SK-N-SH (cell line): Measurements from ENCODE around the gene NFYA. TPM values are rescaled to one million over a fixed set of nuclear protein-coding genes. Genes with fewer than 3 reads are reported as not detected.

Source experiments
- CTCF ChIA-PET: fragments of 300-600, 350-600 bp; formaldehyde crosslinking; extraction: SDS; loops from one replicate; lab custom pipeline; 2021; lab: Yijun Ruan, JAX
- POLR2A ChIA-PET: fragments of 350-600 bp; sonication (Branson Sonifier 250); formaldehyde crosslinking; extraction: SDS; loops from one replicate; lab custom pipeline; 2020; ENCODE audit warnings: antibody characterized with exemption, inconsistent platforms; lab: Yijun Ruan, JAX
- DNase-seq: peaks from one replicate; pipeline ENCODE4 v3.0.0; 2012
- H2AFZ ChIP-seq: fragments of 200-600 bp; sonication (generic); 2 replicates; pipeline ENCODE4 v1.8.1; 2016; ENCODE audit warnings: antibody characterized with exemption, mild to moderate bottlenecking, low read depth
- H3F3A ChIP-seq: fragments of 200-600 bp; sonication (generic); replicated peaks from 2 replicates; pipeline ENCODE3; 2016; ENCODE audit warnings: antibody characterized with exemption, mild to moderate bottlenecking; ENCODE audit not compliant: insufficient read depth
- H3K27ac ChIP-seq, 2 experiments: fragments of 200-500 bp in 1 of 2; fragments of 200-600 bp in 1 of 2; sonication (Bioruptor generic) in 1 of 2; sonication (generic), shearing (Covaris generic) in 1 of 2; 2 replicates each; pipeline versions ENCODE4 v1.5.1 to v1.6.1; 2014 to 2016; ENCODE audit warnings: low read depth in 2 of 2, inconsistent platforms in 1 of 2, low read length in 1 of 2, mild to moderate bottlenecking in 1 of 2, mixed read lengths in 1 of 2
- H3K27me3 ChIP-seq: fragments of 200-600 bp; sonication (generic), shearing (Covaris generic); 2 replicates; pipeline ENCODE4 v1.6.1; 2016; ENCODE audit warnings: mixed run types; ENCODE audit not compliant: insufficient read depth
- H3K36me3 ChIP-seq, 2 experiments: fragments of 200-500 bp in 1 of 2; fragments of 200-600 bp in 1 of 2; sonication (Bioruptor generic) in 1 of 2; sonication (generic) in 1 of 2; replicated peaks in 1 of 2; 2 replicates each; pipeline versions ENCODE3 to v1.5.1; 2014 to 2016; ENCODE audit warnings: low read length in 1 of 2, mild to moderate bottlenecking in 1 of 2; ENCODE audit not compliant: insufficient read depth in 2 of 2, control insufficient read depth in 1 of 2
- H3K4me1 ChIP-seq, 2 experiments: fragments of 200-500 bp in 1 of 2; fragments of 200-600 bp in 1 of 2; sonication (Bioruptor generic) in 1 of 2; sonication (generic), shearing (Covaris generic) in 1 of 2; 2 replicates each; pipeline versions ENCODE4 v1.5.1 to v1.6.1; 2014 to 2016; ENCODE audit warnings: low read depth in 1 of 2, low read length in 1 of 2, mixed run types in 1 of 2; ENCODE audit not compliant: insufficient read depth in 2 of 2, control insufficient read depth in 1 of 2
- H3K4me2 ChIP-seq: fragments of 200-600 bp; sonication (generic), shearing (Covaris generic); 2 replicates; pipeline ENCODE4 v1.6.1; 2017; ENCODE audit warnings: mixed run types
- H3K4me3 ChIP-seq, 2 experiments: fragments of 200-500 bp in 1 of 2; fragments of 200-600 bp in 1 of 2; sonication (Bioruptor generic) in 1 of 2; sonication (generic), shearing (Covaris generic) in 1 of 2; 2 replicates each; pipeline versions ENCODE4 v1.5.1 to v1.8.1; 2014 to 2016; ENCODE audit warnings: low read depth in 2 of 2, inconsistent platforms in 1 of 2, low read length in 1 of 2, mild to moderate bottlenecking in 1 of 2, mixed read lengths in 1 of 2, moderate library complexity in 1 of 2
- H3K79me2 ChIP-seq: fragments of 200-600 bp; sonication (generic); 2 replicates; pipeline ENCODE4 v1.8.1; 2017; ENCODE audit warnings: mild to moderate bottlenecking; ENCODE audit not compliant: insufficient read depth
- H3K9ac ChIP-seq: fragments of 200-600 bp; sonication (generic); 2 replicates; pipeline ENCODE4 v1.6.1; 2017; ENCODE audit warnings: mixed run types
- H3K9me2 ChIP-seq: fragments of 200-600 bp; sonication (generic); 2 replicates; pipeline ENCODE4 v1.6.1; 2017; ENCODE audit warnings: mixed run types
- H3K9me3 ChIP-seq: fragments of 200-600 bp; sonication (generic); 2 replicates; pipeline ENCODE4 v1.6.1; 2017; ENCODE audit warnings: mixed run types, mild to moderate bottlenecking, moderate library complexity
- H4K20me1 ChIP-seq: fragments of 200-600 bp; sonication (generic); 2 replicates; pipeline ENCODE4 v1.6.1; 2017; ENCODE audit warnings: mild to moderate bottlenecking, mixed run types; ENCODE audit not compliant: insufficient read depth
- CHD2 ChIP-seq: fragments of 150-350 bp; IDR thresholded peaks from 2 replicates; pipeline ENCODE4 v1.6.1; 2018; ENCODE audit warnings: low read length; ENCODE audit not compliant: partially characterized antibody
- CTCF ChIP-seq: fragments of 200-600 bp; sonication (generic); IDR thresholded peaks from 2 replicates; pipeline ENCODE4 v1.6.1; 2017; ENCODE audit warnings: antibody characterized with exemption, mild to moderate bottlenecking, moderate library complexity
- ELF1 ChIP-seq: IDR thresholded peaks from 2 replicates; pipeline ENCODE4 v1.4.0; 2012
- EP300 ChIP-seq, 2 experiments: IDR thresholded peaks; 2 replicates each; pipeline versions ENCODE4 v1.4.0 to v1.6.1; 2012; ENCODE audit warnings: borderline replicate concordance in 1 of 2, low read depth in 1 of 2, low read length in 1 of 2
- FOXM1 ChIP-seq: IDR thresholded peaks from 2 replicates; pipeline ENCODE4 v1.4.0; 2012; ENCODE audit warnings: low read depth, mild to moderate bottlenecking
- GABPA ChIP-seq: IDR thresholded peaks from 2 replicates; pipeline ENCODE4 v1.4.0; 2012; ENCODE audit warnings: low read depth, mild to moderate bottlenecking
- GATA2 ChIP-seq: sonication (generic); formaldehyde crosslinking; IDR thresholded peaks from 2 replicates; pipeline ENCODE4 v1.5.0; 2020; ENCODE audit warnings: mild to moderate bottlenecking, missing genetic modification reagents
- IRF3 ChIP-seq: fragments of 150-350 bp; IDR thresholded peaks from 2 replicates; pipeline ENCODE4 v1.6.1; 2016; ENCODE audit warnings: mild to moderate bottlenecking, low read depth, low read length
- JUND ChIP-seq: IDR thresholded peaks from 2 replicates; pipeline ENCODE4 v1.4.0; 2012
- MAX ChIP-seq: IDR thresholded peaks from 2 replicates; pipeline ENCODE4 v1.4.0; 2012; ENCODE audit warnings: low read depth
- MXI1 ChIP-seq: IDR thresholded peaks from 2 replicates; pipeline ENCODE4 v1.6.1; 2012; ENCODE audit warnings: mild to moderate bottlenecking, low read depth, low read length, improper control_type of control experiment
- NFIC ChIP-seq: IDR thresholded peaks from 2 replicates; pipeline ENCODE4 v1.4.0; 2012; ENCODE audit warnings: borderline replicate concordance
- NRF1 ChIP-seq: IDR thresholded peaks from 2 replicates; pipeline ENCODE4 v1.6.1; 2012; ENCODE audit warnings: low read depth, mild to moderate bottlenecking, low read length
- RAD21 ChIP-seq: IDR thresholded peaks from 2 replicates; pipeline ENCODE4 v1.6.1; 2012; ENCODE audit warnings: mild to moderate bottlenecking, low read length
- SMC3 ChIP-seq: IDR thresholded peaks from 2 replicates; pipeline ENCODE4 v1.6.1; 2012; ENCODE audit warnings: low read depth, low read length, improper control_type of control experiment
- TAF1 ChIP-seq: IDR thresholded peaks from 2 replicates; pipeline ENCODE4 v1.6.1; 2012; ENCODE audit warnings: low read depth, mild to moderate bottlenecking, low read length, moderate library complexity, borderline replicate concordance
- ZBTB33 ChIP-seq: IDR thresholded peaks from 2 replicates; pipeline ENCODE4 v1.4.0; 2012; ENCODE audit warnings: low read depth, borderline replicate concordance
- WGBS: methylation state at CpG from one replicate; pipeline ENCODE4 v1.1.6; 2017; ENCODE audit warnings: low lambda C conversion rate; 5-methylcytosine and 5-hydroxymethylcytosine counted together
- polyA plus RNA-seq, 3 experiments: library from polyadenylated mRNA; depleted of rRNA; stranded (reverse); fragments of >200 nt; gene quantifications; 2 replicates each; pipeline ENCODE4 v1.2.3, GENCODE V29; 2012
- TF ChIP-seq, protein P1 (sequence below): fragments of 150-350 bp; IDR thresholded peaks from 2 replicates; pipeline ENCODE4 v1.6.1; 2017; ENCODE audit warnings: antibody characterized with exemption, low read length, low read depth, borderline replicate concordance

NFYA gene
- polyA plus RNA-seq, 1 of the 3 experiments (the other 2 are of a cell fraction): 6.8 TPM

- TF ChIP-seq MXI1: no peak
Measured at GRCh38 chr6:41065550-41066026, 7.2 kb upstream of the NFYA start (continued).

GRCh38 chr6:41066867-41067304 lies 5.9 kb upstream of the NFYA start:
- Histone ChIP-seq H3F3A (peaks cover 13% of the 10 kb centered on the region), H3K36me3 (peaks cover 51 to 61% of the 10 kb centered on the region in 2 experiments), H3K4me1 (peaks cover 0 to 7% of the 10 kb centered on the region in 2 experiments; a peak in 2 of 4 replicates), H2AFZ (no peak overlapping the region), H3K9me3 (no peaks in the 10 kb centered on the region), H3K9ac (no peak overlapping the region), H3K27me3 (no peaks in the 10 kb centered on the region), H4K20me1 (no peaks in the 10 kb centered on the region), H3K9me2 (no peaks in the 10 kb centered on the region), H3K79me2 (peaks cover 14% of the 10 kb centered on the region), H3K4me2 (no peak overlapping the region), H3K27ac (no peak overlapping the region), H3K4me3 (no peak overlapping the region)
- DNase-seq: peak; percentile 36
- ChIA-PET CTCF (interaction anchor here (0.6 to 4.7 kb wide), 5 partner anchors 11 to 752 kb away, joined by 3 to 20 read pairs (median 3); no protein-coding TSS in a partner anchor), POLR2A (no interaction called here)
- 40% methylated on average over 3 of the region's 3 CpGs for WGBS
- TF ChIP-seq SMC3 (peak; percentile 60), RAD21 (peak; percentile 83), CTCF (peak; percentile 94), NRF1 (no peak)

GRCh38 chr6:41071501-41071922 lies 1.3 kb upstream of the NFYA start:
- Histone ChIP-seq H3K4me2 (peak overlapping the region; percentile 83), H3K27me3 (no peaks in the 10 kb centered on the region), H3F3A (peaks cover 28% of the 10 kb centered on the region), H3K9me2 (no peaks in the 10 kb centered on the region), H4K20me1 (peaks cover 28% of the 10 kb centered on the region), H3K9me3 (no peaks in the 10 kb centered on the region), H3K36me3 (peaks cover 27 to 47% of the 10 kb centered on the region in 2 experiments), H3K27ac (peak overlapping the region; percentile 98 to 99), H3K4me3 (peak overlapping the region; percentile 90 to 99), H3K9ac (peak overlapping the region; percentile 99), H3K79me2 (peaks cover 48% of the 10 kb centered on the region), H3K4me1 (peaks cover 18 to 20% of the 10 kb centered on the region in 2 experiments), H2AFZ (peak overlapping the region; percentile 91)
- 0% methylated on average over 11 of the region's 16 CpGs for WGBS
- ChIA-PET POLR2A (interaction anchor here (1.3 kb wide), 2 partner anchors 10 to 484 kb away, joined by 3 to 4 read pairs; partner anchors contain the start of gene LRFN2), CTCF (interaction anchor here (0.7 to 4.7 kb wide), 3 partner anchors 9 to 46 kb away, joined by 3 to 20 read pairs (median 3); no protein-coding TSS in a partner anchor)
- DNase-seq: no peak
- TF ChIP-seq EP300 (IDR thresholded peaks at IDR 0.05; ENCODE audit: borderline replicate concordance in 1 of 2, low read depth in 1 of 2, low read length in 1 of 2) (no peak), FOXM1 (no peak), IRF3 (no peak), SMC3 (no peak), GATA2 (no peak), RAD21 (no peak), ELF1 (0 out of 2 replicates have a peak, but pooled peaks have one; percentile 51), TAF1 (peak; percentile 79), MAX (peak; percentile 51; the same call in 1 of the 2 replicates), ZBTB33 (no peak), GABPA (peak; percentile 60), JUND (no peak), CHD2 (no peak), NRF1 (no peak), NFIC (no peak)
- TF ChIP-seq, protein P1, sequence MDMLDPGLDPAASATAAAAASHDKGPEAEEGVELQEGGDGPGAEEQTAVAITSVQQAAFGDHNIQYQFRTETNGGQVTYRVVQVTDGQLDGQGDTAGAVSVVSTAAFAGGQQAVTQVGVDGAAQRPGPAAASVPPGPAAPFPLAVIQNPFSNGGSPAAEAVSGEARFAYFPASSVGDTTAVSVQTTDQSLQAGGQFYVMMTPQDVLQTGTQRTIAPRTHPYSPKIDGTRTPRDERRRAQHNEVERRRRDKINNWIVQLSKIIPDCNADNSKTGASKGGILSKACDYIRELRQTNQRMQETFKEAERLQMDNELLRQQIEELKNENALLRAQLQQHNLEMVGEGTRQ: no peak
